ENCODE measurements around the gene ARHGAP19.
A peak's percentile ranks its signal among the peaks of the same experiment; 100 is the strongest.
"Not testable (repeated sequence)": the region's sequence is repeated elsewhere in the genome, so short reads cannot be mapped to it uniquely, and the experiment has no call there.

Gene ARHGAP19

GRCh38 chr10:97279121-97279815 lies 13.2 kb downstream of the ARHGAP19 start:
- DNase-seq: peak; percentile 35

GRCh38 chr10:97278491-97278989 lies 13.9 kb downstream of the ARHGAP19 start:
- peak; percentile 91 for DNase-seq

GRCh38 chr10:97277551-97277950 lies 14.9 kb downstream of the ARHGAP19 start:
- DNase-seq: no peak

GRCh38 chr10:97274828-97275227 lies 17.6 kb downstream of the ARHGAP19 start:
- no peak for DNase-seq

GRCh38 chr10:97273700-97274099 lies 18.7 kb downstream of the ARHGAP19 start:
- no peak for DNase-seq

- peak; percentile 8 for DNase-seq
Measured at GRCh38 chr10:97270523-97271154, 21.8 kb downstream of the ARHGAP19 start.

GRCh38 chr10:97267671-97268070 lies 24.8 kb downstream of the ARHGAP19 start:
- no peak for DNase-seq

GRCh38 chr10:97265095-97265494 lies 27.3 kb downstream of the ARHGAP19 start:
- DNase-seq: not testable (repeated sequence)

- DNase-seq: no peak
Measured at GRCh38 chr10:97263971-97264370, 28.5 kb downstream of the ARHGAP19 start.

GRCh38 chr10:97261656-97262055 lies 30.8 kb downstream of the ARHGAP19 start:
- DNase-seq: no peak

- DNase-seq: no peak
Measured at GRCh38 chr10:97261183-97261582, 31.3 kb downstream of the ARHGAP19 start.

GRCh38 chr10:97259119-97259518 lies 33.3 kb downstream of the ARHGAP19 start:
- no peak for DNase-seq

- no peak for DNase-seq
Measured at GRCh38 chr10:97256356-97256755, 36.1 kb downstream of the ARHGAP19 start.

GRCh38 chr10:97255512-97256293 lies 36.7 kb downstream of the ARHGAP19 start:
- no peak for DNase-seq

- DNase-seq: no peak
Measured at GRCh38 chr10:97254694-97255093, 37.7 kb downstream of the ARHGAP19 start.

GRCh38 chr10:97250952-97251351 lies 41.5 kb downstream of the ARHGAP19 start:
- no peak for DNase-seq

GRCh38 chr10:97243836-97244235 lies 48.6 kb downstream of the ARHGAP19 start:
- DNase-seq: no peak

GRCh38 chr10:97238855-97239254 lies 53.6 kb downstream of the ARHGAP19 start:
- DNase-seq: no peak

GRCh38 chr10:97235353-97235752 lies 57.1 kb downstream of the ARHGAP19 start:
- DNase-seq: no peak

- DNase-seq: peak; percentile 43
Measured at GRCh38 chr10:97234400-97234799, 58.0 kb downstream of the ARHGAP19 start.

- peak; percentile 50 for DNase-seq
Measured at GRCh38 chr10:97230146-97230545, 62.3 kb downstream of the ARHGAP19 start.

- no peak for DNase-seq
Measured at GRCh38 chr10:97229322-97230015, 63.0 kb downstream of the ARHGAP19 start.

- no peak for DNase-seq
Measured at GRCh38 chr10:97228775-97229157, 63.7 kb downstream of the ARHGAP19 start.
